GM12873 (cell line): ENCODE results near the gene ST14.

Experiments
- CTCF ChIP-seq: IDR thresholded peaks from 2 replicates; pipeline ENCODE4 v1.5.1; 2012; ENCODE audit warnings: low read depth, mild to moderate bottlenecking, moderate library complexity, low read length, control low read depth; ENCODE audit not compliant: insufficient read depth; ENCODE audit errors: missing control alignments

ST14 gene

GRCh38 chr11:130190371-130190881 lies 30.8 kb downstream of the ST14 start:
- TF ChIP-seq CTCF, result no peak

- no peak for TF ChIP-seq CTCF
Measured at GRCh38 chr11:130191896-130192295, 32.3 kb downstream of the ST14 start.

GRCh38 chr11:130192845-130193267 lies 33.3 kb downstream of the ST14 start:
- TF ChIP-seq CTCF, result no peak

GRCh38 chr11:130194241-130195023 lies 34.9 kb downstream of the ST14 start:
- TF ChIP-seq CTCF, result no peak

GRCh38 chr11:130197386-130198035 lies 37.9 kb downstream of the ST14 start:
- TF ChIP-seq CTCF, result no peak

GRCh38 chr11:130198292-130198691 lies 38.7 kb downstream of the ST14 start:
- TF ChIP-seq CTCF, result no peak

GRCh38 chr11:130198964-130199363 lies 39.4 kb downstream of the ST14 start:
- no peak for TF ChIP-seq CTCF
